Hematopoietic multipotent progenitor cell treated with erythropoietin and hydrocortisone succinate and interleukin-3 and kit ligand, for 15 days (in vitro differentiated cells): ENCODE data around the gene DYNLRB1.

ENCODE experiments used
- DNase-seq: peaks from one replicate; pipeline ENCODE4 v3.0.0-alpha.2; 2015; ENCODE audit warnings: low spot score

Gene DYNLRB1

GRCh38 chr20:34558320-34559218 is 42.3 kb downstream of the DYNLRB1 start, which contains the start of gene MAP1LC3A:
Gene MAP1LC3A (plus strand): TSS chr20:34558718. CDS start chr20:34558869, 151 bp downstream.
- DNase-seq, result peak; percentile 96

- DNase-seq, result no peak
Measured at GRCh38 chr20:34559311-34560140, 43.3 kb downstream of the DYNLRB1 start.

DNA sequence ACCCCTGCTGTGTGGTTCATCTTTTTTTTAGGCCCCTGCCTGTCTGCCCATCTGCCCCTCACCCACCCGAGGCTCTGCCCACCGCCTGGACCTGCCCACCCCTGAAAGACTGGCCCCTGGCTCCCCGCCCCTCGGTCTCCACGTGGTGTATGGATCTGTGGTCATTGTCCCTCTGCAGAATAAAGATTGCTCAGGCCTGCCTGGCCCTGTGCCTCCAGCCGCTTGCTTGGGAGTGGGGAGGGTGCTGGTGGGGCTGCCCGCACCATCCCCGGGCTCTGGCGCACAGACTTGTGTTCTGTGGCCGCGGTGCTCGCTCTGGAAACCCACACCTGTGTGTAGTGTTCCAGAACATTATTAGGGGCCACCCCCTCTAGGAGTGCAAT is 43.9 kb downstream of the DYNLRB1 start:
- no peak for DNase-seq

GRCh38 chr20:34560614-34561013 is 44.4 kb downstream of the DYNLRB1 start:
- DNase-seq, result no peak

GRCh38 chr20:34561661-34562060 is 45.4 kb downstream of the DYNLRB1 start:
- no peak for DNase-seq

GRCh38 chr20:34562641-34563040 is 46.4 kb downstream of the DYNLRB1 start:
- no peak for DNase-seq

DNA sequence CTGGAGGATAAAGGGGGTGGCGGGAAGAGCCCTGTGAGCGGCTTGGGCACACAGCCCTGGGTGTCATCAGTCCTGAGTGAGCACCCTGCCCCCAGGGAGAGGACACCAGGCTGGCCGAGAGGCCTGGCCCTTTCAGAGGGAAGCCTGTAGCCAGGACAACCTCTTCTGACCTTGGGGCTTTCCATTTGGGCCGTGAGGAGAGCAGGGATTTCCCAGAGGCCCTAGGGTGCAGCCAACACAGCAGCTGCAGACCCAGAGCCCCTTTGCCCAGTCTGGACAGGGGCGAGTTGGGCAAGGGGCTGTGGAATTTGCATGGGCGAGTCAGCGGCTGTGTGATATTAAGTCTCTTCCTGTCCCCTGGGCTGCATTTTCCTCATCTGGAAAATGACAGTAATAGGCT is 48.6 kb downstream of the DYNLRB1 start:
- no peak for DNase-seq

DNA sequence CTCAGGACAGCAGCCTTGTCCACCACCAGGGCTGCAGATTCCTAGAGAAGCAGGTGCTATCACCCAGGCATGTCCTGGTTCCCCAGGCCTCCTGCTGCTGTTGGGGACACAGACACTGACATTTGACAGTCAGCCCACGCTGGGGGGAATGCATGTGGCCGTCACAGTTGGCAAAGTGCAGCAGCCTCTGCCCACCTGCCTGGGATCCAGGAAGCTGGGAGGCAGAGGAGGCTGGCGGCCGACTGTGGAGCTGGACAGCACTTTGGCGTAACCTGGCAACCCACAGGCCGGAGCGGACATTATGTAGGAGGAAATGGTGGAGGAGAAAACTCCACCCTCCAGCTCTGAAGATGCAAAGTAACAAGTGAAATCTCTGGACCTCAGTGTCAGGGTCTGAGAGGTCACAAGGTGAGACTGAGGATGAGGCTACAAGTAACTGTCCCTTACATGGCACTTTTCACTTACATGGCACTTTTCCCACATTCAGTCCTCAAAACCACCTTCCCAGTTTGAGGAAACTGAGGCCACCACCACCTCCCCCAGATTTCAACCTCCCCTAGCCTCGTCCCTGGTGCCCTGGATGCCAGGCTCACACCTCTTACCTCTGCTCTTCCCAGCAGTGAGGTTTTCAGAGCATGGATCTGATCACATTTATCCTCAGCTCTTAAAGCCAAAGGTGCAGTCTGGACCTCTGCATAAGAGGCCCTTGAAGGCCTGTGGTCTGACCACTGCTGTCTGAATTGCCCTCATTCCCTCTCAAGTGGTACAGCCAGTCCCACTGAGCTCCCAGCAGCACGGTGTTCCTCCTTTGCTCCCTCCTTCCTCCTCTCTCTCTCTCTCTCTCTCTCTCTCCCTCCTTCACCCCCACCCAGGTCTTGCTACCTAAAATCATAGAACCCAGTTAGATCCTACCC is 51.0 kb downstream of the DYNLRB1 start:
- no peak for DNase-seq

DNA sequence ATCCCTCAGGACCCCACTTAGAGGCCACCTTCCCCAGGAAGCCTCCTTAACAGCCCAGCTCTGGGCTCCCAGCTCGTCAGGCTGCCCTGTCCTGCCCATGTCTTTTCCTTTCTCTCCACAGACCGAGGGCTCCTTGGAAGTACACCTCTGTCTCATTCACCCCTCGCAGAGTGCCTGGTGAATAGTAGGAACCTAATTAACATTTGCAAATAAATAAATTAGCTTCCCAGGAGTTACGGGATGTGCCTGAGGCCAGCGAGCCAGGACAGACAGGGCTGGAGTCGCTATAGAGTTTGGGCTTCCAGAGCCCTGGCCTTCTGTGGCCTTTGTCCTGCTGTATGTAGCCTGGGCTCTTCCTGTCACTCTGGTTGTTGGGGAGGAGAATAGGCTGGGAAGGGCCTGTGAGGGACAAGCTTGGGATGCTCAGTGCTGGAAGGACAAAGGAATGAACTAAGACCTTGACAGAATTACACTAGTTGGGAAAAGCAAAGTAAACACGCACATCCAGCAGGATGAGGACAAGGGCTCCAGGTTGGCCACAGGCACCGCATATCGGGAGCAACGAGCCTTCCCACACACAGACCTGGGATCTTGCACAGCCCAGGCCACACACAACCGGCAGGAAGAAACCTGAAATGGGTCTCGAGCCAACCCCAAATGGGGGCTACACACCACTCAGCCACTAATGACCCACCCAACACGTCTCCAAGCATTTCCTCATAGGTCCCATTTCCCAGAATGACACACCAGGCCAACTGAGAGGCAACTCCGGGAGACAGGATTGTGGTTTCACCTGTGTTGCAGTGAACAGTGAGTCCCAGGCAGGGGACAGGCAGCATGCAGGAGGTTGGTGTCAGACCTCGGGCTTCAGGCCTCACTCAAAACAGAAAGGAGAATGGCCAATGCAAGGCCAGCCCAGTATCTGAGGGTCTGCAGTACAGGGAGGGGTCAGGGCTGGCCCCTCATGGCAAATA is 52.0 kb downstream of the DYNLRB1 start:
- DNase-seq, result no peak

DNA sequence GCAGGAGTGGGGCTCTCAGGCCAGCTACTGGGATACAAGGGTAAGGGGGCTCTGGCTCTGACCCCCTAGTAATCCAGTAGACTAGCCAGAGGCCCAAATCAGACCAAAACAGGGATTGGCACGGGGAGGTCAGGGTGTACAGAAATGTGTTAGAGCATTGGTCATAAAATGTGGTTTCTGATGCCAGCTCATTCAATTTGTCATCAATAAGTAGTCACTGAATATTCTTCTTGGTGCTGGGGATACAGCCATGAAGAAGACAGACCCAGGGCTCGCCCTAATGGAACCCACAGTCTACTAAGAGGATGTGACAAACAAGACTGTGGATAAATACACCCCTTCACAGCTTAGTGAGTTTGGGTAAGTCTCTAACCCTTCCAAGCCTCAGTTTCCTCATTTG is 53.4 kb downstream of the DYNLRB1 start:
- DNase-seq, result no peak

GRCh38 chr20:34570859-34571306 is 54.7 kb downstream of the DYNLRB1 start:
- no peak for DNase-seq

GRCh38 chr20:34571753-34572152 is 55.5 kb downstream of the DYNLRB1 start:
- DNase-seq, result no peak

DNA sequence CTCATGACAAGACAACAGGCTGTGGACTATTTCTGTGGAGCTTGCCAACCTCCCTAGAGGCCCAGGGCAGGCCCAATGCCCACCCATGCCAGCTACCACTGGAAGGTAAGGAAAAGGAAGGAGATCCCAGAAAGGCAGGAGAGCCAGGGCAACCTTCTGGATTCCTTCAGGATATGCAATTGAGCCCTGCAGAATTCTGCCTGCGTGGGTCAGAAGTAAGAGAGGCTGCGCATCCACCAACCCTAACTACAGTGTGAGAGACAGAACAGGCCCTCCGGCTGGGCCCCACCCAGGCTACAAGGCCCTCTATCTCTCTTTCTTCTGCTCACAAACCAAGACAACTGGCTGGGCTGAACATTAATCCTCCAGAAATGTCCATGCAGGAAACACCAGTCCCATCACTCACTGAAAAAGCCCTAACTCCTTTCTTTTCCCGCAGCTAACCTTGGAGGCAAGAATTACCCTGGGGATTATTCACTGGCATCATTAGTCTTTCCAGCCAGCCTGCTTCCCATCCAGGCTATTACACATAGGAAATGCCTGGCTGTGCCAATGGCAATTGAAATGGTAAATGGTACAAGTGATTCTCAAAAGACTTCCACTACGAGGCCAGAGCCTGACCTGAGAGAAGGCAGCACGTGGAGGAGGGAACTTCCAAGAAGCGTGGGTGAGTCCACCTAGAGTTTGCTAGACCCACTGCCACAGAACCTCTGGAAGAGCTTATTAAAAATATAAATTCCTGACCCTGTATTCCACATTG is 57.5 kb downstream of the DYNLRB1 start:
- no peak for DNase-seq

- no peak for DNase-seq
Measured at GRCh38 chr20:34574426-34574825, 58.2 kb downstream of the DYNLRB1 start.

- DNase-seq, result no peak
Measured at GRCh38 chr20:34574861-34575260, 58.6 kb downstream of the DYNLRB1 start.

- DNase-seq, result no peak
Measured at GRCh38 chr20:34575271-34575670, 59.0 kb downstream of the DYNLRB1 start.

- DNase-seq, result no peak
Measured at GRCh38 chr20:34575756-34576155, 59.5 kb downstream of the DYNLRB1 start.

GRCh38 chr20:34577061-34577460 is 60.8 kb downstream of the DYNLRB1 start:
- DNase-seq, result no peak

- no peak for DNase-seq
Measured at GRCh38 chr20:34578025-34578424, 61.8 kb downstream of the DYNLRB1 start.

- no peak for DNase-seq
Measured at GRCh38 chr20:34578521-34578920, 62.3 kb downstream of the DYNLRB1 start.
